NCI-H2107 (cell line): ENCODE results near the gene FLT3.

Source experiments
- DNase-seq: peaks from one replicate; lab custom pipeline; 2025; lab: John Stamatoyannopoulos, UW

FLT3 gene

GRCh38 chr13:27960362-27961226 is 139.8 kb downstream of the FLT3 start:
- no peak for DNase-seq

- no peak for DNase-seq
These were observed 140.4 kb downstream of the FLT3 start for GRCh38 chr13:27959976-27960361.

- no peak for DNase-seq
These were observed 143.6 kb downstream of the FLT3 start for GRCh38 chr13:27956576-27957300.

GRCh38 chr13:27955014-27955591 is 145.3 kb downstream of the FLT3 start:
- no peak for DNase-seq

- no peak for DNase-seq
These were observed 145.9 kb downstream of the FLT3 start for GRCh38 chr13:27954406-27954851.

- no peak for DNase-seq
These were observed 146.5 kb downstream of the FLT3 start for GRCh38 chr13:27953676-27954405.
